GM12891 (cell line): Measurements from ENCODE around the gene PIGZ.
A peak's percentile ranks its signal among the peaks of the same experiment; 100 is the strongest.

ENCODE experiments used
- POLR2A ChIP-seq: IDR thresholded peaks from 2 replicates; pipeline ENCODE4 v1.6.1; 2011; ENCODE audit warnings: low read depth, low read length, control low read depth
- POLR2AphosphoS5 ChIP-seq: IDR thresholded peaks from 2 replicates; pipeline ENCODE4 v1.6.1; 2011; ENCODE audit warnings: low read depth, low read length, control low read depth
- SPI1 ChIP-seq: IDR thresholded peaks from 2 replicates; pipeline ENCODE4 v1.6.1; 2011; ENCODE audit warnings: low read depth, low read length, control low read depth

- TF ChIP-seq POLR2AphosphoS5 (no peak), SPI1 (peak; percentile 88), POLR2A (no peak)
Measured at GRCh38 chr3:196920733-196921132, 47.9 kb downstream of the PIGZ start.
